GM23338 (cell line): ENCODE measurements around the gene SEC16A.

Source experiments
- CREB1 ChIP-seq: fragments of 250-450 bp; sonication (Bioruptor Pico); IDR thresholded peaks from 2 replicates; pipeline ENCODE4 v1.5.0; 2020; ENCODE audit warnings: low read depth, mild to moderate bottlenecking, moderate library complexity
- EZH2 ChIP-seq: fragments of 200-600 bp; sonication (generic); IDR thresholded peaks from one replicate; pipeline ENCODE4 v1.8.0; 2017; ENCODE audit warnings: antibody characterized with exemption, mild to moderate bottlenecking, low read depth; ENCODE audit not compliant: unreplicated experiment
- EZH2phosphoT487 ChIP-seq: fragments of 200-600 bp; sonication (generic); IDR thresholded peaks from one replicate; pipeline ENCODE4 v1.8.1; 2018; ENCODE audit warnings: antibody characterized with exemption; ENCODE audit not compliant: unreplicated experiment
- NANOG ChIP-seq: IDR thresholded peaks from 2 replicates; pipeline ENCODE4 v1.6.1; 2016; ENCODE audit warnings: antibody characterized with exemption, borderline replicate concordance
- TF ChIP-seq, protein P1 (sequence below), 2 experiments: fragments of 200-600 bp in 1 of 2; sonication (generic) in 1 of 2; conservative IDR thresholded peaks; 2 replicates each; pipeline versions ENCODE4 v1.5.1 to v1.6.1; 2016 to 2017; ENCODE audit warnings: antibody characterized with exemption in 2 of 2, low read depth in 2 of 2, mild to moderate bottlenecking in 2 of 2, moderate library complexity in 1 of 2

DNA sequence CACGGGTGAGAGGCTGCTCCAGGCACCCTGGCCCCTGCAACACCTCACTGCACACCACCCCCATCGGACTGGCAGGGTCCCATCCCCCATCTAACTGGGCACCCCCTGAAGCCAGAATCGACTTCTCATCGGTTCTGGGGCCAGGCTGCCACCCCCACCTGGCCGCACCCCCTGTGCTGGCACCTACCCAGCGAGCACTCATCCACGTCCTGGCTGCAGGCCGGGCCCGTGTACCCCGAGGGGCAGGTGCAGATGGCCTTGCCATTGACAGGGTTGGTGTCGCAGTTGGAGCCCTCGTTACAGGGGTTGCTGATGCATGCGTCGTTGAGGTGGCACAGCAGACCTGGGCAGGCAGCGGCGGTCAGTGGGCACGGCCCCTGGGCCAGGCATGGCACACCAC lies 35.1 kb upstream of the SEC16A start:
- TF ChIP-seq, protein P1, sequence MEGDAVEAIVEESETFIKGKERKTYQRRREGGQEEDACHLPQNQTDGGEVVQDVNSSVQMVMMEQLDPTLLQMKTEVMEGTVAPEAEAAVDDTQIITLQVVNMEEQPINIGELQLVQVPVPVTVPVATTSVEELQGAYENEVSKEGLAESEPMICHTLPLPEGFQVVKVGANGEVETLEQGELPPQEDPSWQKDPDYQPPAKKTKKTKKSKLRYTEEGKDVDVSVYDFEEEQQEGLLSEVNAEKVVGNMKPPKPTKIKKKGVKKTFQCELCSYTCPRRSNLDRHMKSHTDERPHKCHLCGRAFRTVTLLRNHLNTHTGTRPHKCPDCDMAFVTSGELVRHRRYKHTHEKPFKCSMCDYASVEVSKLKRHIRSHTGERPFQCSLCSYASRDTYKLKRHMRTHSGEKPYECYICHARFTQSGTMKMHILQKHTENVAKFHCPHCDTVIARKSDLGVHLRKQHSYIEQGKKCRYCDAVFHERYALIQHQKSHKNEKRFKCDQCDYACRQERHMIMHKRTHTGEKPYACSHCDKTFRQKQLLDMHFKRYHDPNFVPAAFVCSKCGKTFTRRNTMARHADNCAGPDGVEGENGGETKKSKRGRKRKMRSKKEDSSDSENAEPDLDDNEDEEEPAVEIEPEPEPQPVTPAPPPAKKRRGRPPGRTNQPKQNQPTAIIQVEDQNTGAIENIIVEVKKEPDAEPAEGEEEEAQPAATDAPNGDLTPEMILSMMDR (conservative IDR thresholded peaks at IDR 0.05; ENCODE audit: low read depth in 2 of 2): no peak
- TF ChIP-seq EZH2: no peak
- no peak for TF ChIP-seq NANOG
- TF ChIP-seq EZH2phosphoT487: no peak
- no peak for TF ChIP-seq CREB1 (CRISPR knock-in tag)
